Measurements from ENCODE around the gene CES3. TPM values are rescaled to one million over a fixed set of nuclear protein-coding genes. Genes with fewer than 3 reads are reported as not detected.
A peak's percentile ranks its signal among the peaks of the same experiment; 100 is the strongest.

Gene CES3
- total and polyA plus RNA-seq, 11 donors: 0.08 to 1.7 (median 0.88) TPM

DNA sequence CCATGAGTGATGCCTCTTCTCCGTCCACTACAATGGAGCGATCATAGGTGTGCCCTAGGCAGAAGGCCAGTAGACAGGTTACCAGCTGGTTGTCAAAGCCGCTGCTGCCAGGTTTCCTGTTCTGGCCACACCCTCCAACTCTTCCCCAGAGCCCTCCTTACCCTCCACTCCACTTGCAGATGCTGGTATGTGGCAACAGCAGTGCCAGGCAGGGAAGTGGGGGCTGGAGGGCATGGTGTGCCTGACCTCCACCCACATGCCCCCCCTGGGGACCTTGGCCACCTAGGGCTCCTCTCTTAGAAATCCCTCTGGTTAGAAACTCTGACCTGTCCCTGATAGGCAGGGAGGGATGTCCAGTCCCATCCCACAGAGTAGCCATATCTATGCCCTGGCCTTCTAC lies 37.2 kb upstream of the CES3 start:
- 25 to 40% (median 32%) methylated on average over 3 of the region's 3 CpGs for WGBS, 4 donors
- peak overlapping the region; percentile 48 to 94 (median 68) for H3K4me3 ChIP-seq
- peaks cover 0 to 23% (median 0%) of the 10 kb centered on the region in 9 donors for H3K36me3 ChIP-seq
- H3K27me3 ChIP-seq: peaks cover 0 to 39% (median 0%) of the 10 kb centered on the region in 9 donors
- DNase-seq: peak in 1 of 5 donors; percentile 63
- ATAC-seq: peak in 1 of 4 donors; percentile 0
- intact Hi-C loops (cut with DNase I): loop anchor here in 3 of 10 donors (1.0 to 2.0 kb wide), 3 partner anchors 21 to 23 kb away; no protein-coding TSS in a partner anchor
- peak overlapping the region; percentile 80 to 99 (median 93) for H3K27ac ChIP-seq
- H3K9me3 ChIP-seq: no peaks in the 10 kb centered on the region
- peaks cover 0 to 78% (median 36%) of the 10 kb centered on the region in 12 donors for H3K4me1 ChIP-seq
- no peak for TF ChIP-seq POLR2A (IDR thresholded peaks at IDR 0.05)
- TF ChIP-seq CTCF (IDR thresholded peaks at IDR 0.05): no peak

DNA sequence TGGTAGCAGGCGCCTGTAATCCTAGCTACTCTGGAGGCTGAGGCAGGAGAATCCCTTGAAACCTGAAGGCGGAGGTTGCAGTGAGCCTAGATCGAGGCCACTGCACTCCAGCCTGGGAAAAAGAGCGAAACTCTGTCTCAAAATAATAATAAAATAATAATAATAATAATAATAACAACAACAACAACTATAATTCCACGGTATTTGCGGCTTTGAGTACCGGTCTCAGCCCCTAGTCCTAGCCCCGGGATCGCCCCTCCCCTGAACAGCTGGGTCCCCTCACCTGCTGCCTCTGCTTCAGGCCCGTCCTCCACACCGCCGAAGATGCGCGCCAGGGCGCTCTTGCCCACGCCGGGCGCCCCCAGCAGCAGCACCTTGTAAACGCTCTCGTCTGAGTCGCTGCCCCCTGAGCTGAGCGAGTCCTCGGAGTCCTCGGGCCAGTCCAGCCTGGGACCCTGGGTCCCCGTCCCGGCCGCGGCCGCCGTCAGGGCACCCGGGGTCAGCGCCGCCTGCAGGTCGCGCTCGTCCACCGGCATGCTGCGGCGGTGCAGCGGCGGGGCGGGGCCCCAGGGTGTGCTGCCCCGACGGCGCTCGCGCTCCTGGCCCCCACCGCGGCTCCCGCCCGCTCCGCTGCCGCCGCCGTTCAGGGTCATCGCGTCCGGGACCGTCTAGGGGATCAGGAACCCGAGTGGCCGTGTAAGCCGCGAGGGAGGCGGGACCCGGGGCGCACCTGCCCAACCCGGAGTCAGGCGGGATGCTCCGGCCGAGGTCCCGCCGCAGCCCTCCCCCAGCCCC lies 36.3 kb upstream of the CES3 start:
- Histone ChIP-seq H3K27ac (peak overlapping the region; percentile 80 to 99 (median 93)), H3K4me1 (peaks cover 0 to 70% (median 32%) of the 10 kb centered on the region in 12 donors)

GRCh38 chr16:66925322-66925840 lies 35.7 kb upstream of the CES3 start, which contains the start of gene RRAD:
TSS of gene RRAD (minus strand) at chr16:66925535. CDS start at chr16:66925179, 356 bp downstream.
- Histone ChIP-seq H3K27me3 (peaks cover 0 to 34% (median 0%) of the 10 kb centered on the region in 9 donors), H3K36me3 (peaks cover 0 to 23% (median 0%) of the 10 kb centered on the region in 9 donors), H3K4me3 (peak within 1 kb of the TSS; percentile 48 to 94 (median 68)), H3K27ac (peak within 1 kb of the TSS; percentile 80 to 99 (median 93)), H3K9me3 (no peaks in the 10 kb centered on the region), H3K4me1 (peaks cover 0 to 65% (median 31%) of the 10 kb centered on the region in 12 donors)
- no peak for TF ChIP-seq CTCF (IDR thresholded peaks at IDR 0.05)
- TF ChIP-seq POLR2A (IDR thresholded peaks at IDR 0.05): peak; percentile 33 to 85
- DNase-seq (peak; percentile 73 to 92 (median 80)), ATAC-seq (peak; percentile 30 to 53 (median 51))
- 2 to 5% (median 3%) methylated on average over 8 to 42 of the region's 42 CpGs for WGBS, 4 donors
- intact Hi-C loops (cut with DNase I): loop anchor here in 5 of 10 donors (1.0 to 2.0 kb wide), 3 partner anchors 22 to 25 kb away; no protein-coding TSS in a partner anchor

More for the DNA sequence above, 36.3 kb upstream of the CES3 start:
- 5 to 19% (median 11%) methylated on average over 15 to 72 of the region's 72 CpGs for WGBS, 4 donors
- H3K27me3 ChIP-seq: peaks cover 0 to 39% (median 0%) of the 10 kb centered on the region in 9 donors
- intact Hi-C loops (cut with DNase I): loop anchor here in 5 of 10 donors (1.0 to 2.0 kb wide), 3 partner anchors 21 to 24 kb away; no protein-coding TSS in a partner anchor
- H3K36me3 ChIP-seq: peaks cover 0 to 23% (median 0%) of the 10 kb centered on the region in 9 donors
- H3K4me3 ChIP-seq: peak overlapping the region; percentile 48 to 94 (median 68)
- TF ChIP-seq POLR2A (IDR thresholded peaks at IDR 0.05) (no peak), CTCF (IDR thresholded peaks at IDR 0.05) (peak in 9 of 12 donors; percentile 14 to 52 (median 39))
- DNase-seq (peak in 4 of 5 donors; percentile 57 to 75 (median 70)), ATAC-seq (peak in 2 of 4 donors; percentile 1 to 25)
- no peaks in the 10 kb centered on the region for H3K9me3 ChIP-seq
